ENCODE results near the gene CUL3. TPM values are rescaled to one million over a fixed set of nuclear protein-coding genes. Genes with fewer than 3 reads are reported as not detected.
"Not testable (repeated sequence)": the region's sequence is repeated elsewhere in the genome, so short reads cannot be mapped to it uniquely, and the experiment has no call there.

Gene CUL3
- total and polyA plus RNA-seq, 3 donors from 2014 or later, result 184 to 442 (median 256) TPM

DNA sequence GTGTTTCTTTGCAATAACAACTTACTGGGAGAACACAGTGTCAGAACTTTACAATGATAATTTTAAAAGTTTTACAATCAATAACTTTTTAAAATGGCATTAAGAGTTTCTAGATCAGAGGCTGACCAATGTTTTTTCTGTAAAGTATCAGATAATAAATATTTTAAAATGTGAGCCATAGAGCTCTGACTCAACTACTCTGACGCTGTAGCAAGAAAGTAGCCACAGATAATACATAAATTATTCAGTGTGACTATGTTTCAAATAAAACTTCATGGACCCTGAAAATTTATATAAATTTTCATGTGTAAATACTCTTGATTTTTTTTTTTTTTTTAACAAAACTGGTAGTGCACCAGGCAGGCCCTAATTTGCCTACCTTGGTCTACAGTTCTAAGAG lies 77.4 kb downstream of the CUL3 start:
- Histone ChIP-seq H3K4me3 (no peak overlapping the region), H3K27ac (no peak overlapping the region), H3K36me3 (ENCODE audit: low read depth, missing control alignments) (no peaks in the 10 kb centered on the region), H3K4me1 (no peaks in the 10 kb centered on the region), H3K9me3 (no peaks in the 10 kb centered on the region), H3K27me3 (no peaks in the 10 kb centered on the region)
- 91 to 97% methylated on average over 1 of the region's 1 CpG for WGBS, 2 donors
- DNase-seq, result no peak
- intact Hi-C loops (cut with DNase I; ENCODE audit: low total_unique reads), result no loop called here
- no peak for TF ChIP-seq POLR2A (IDR thresholded peaks at IDR 0.05)
- TF ChIP-seq, protein P1, sequence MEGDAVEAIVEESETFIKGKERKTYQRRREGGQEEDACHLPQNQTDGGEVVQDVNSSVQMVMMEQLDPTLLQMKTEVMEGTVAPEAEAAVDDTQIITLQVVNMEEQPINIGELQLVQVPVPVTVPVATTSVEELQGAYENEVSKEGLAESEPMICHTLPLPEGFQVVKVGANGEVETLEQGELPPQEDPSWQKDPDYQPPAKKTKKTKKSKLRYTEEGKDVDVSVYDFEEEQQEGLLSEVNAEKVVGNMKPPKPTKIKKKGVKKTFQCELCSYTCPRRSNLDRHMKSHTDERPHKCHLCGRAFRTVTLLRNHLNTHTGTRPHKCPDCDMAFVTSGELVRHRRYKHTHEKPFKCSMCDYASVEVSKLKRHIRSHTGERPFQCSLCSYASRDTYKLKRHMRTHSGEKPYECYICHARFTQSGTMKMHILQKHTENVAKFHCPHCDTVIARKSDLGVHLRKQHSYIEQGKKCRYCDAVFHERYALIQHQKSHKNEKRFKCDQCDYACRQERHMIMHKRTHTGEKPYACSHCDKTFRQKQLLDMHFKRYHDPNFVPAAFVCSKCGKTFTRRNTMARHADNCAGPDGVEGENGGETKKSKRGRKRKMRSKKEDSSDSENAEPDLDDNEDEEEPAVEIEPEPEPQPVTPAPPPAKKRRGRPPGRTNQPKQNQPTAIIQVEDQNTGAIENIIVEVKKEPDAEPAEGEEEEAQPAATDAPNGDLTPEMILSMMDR (IDR thresholded peaks at IDR 0.05), result no peak

- intact Hi-C loops (cut with DNase I; ENCODE audit: low total_unique reads), result no loop called here
- Histone ChIP-seq H3K4me3 (no peak overlapping the region), H3K9me3 (no peaks in the 10 kb centered on the region), H3K4me1 (no peaks in the 10 kb centered on the region), H3K36me3 (ENCODE audit: low read depth, missing control alignments) (no peaks in the 10 kb centered on the region), H3K27me3 (no peaks in the 10 kb centered on the region), H3K27ac (no peak overlapping the region)
- no peak for DNase-seq
- WGBS, 2 donors, result 97 to 100% methylated on average over 1 of the region's 1 CpG
- TF ChIP-seq POLR2A (IDR thresholded peaks at IDR 0.05), result no peak
- TF ChIP-seq, protein P1 (IDR thresholded peaks at IDR 0.05), result no peak
Measured at GRCh38 chr2:224506494-224506893, 78.7 kb downstream of the CUL3 start.

GRCh38 chr2:224498991-224499390 lies 86.2 kb downstream of the CUL3 start:
- DNase-seq, result no peak
- H3K27ac ChIP-seq, result no peak overlapping the region
- no peaks in the 10 kb centered on the region for H3K36me3 ChIP-seq (ENCODE audit: low read depth, missing control alignments)
- no peaks in the 10 kb centered on the region for H3K9me3 ChIP-seq
- intact Hi-C loops (cut with DNase I; ENCODE audit: low total_unique reads), result no loop called here
- TF ChIP-seq POLR2A (IDR thresholded peaks at IDR 0.05), result no peak
- TF ChIP-seq, protein P1 (IDR thresholded peaks at IDR 0.05), result no peak
- no peaks in the 10 kb centered on the region for H3K4me1 ChIP-seq
- no peak overlapping the region for H3K4me3 ChIP-seq
- 89 to 90% methylated on average over 3 of the region's 3 CpGs for WGBS, 2 donors
- H3K27me3 ChIP-seq, result no peaks in the 10 kb centered on the region

DNA sequence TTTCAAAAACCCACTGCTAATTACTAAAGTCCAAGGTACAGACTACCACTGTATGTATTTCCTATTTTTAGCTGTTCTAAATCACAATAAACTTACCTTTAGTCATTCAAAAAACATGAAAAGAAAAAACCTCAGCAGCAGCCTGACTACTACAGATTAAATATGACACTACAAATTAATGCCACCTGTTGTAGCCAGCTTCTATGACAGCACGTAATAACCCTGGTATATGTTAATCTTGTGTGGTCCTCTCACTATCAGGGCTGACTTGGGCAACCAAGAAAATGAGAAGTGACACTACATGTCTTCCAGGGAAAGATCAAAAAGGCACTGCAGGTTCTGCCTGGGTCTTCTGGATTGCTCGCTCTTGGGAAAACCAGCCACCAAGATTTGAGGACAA lies 92.6 kb downstream of the CUL3 start:
- intact Hi-C loops (cut with DNase I; ENCODE audit: low total_unique reads), result no loop called here
- no peak overlapping the region for H3K4me3 ChIP-seq
- no peaks in the 10 kb centered on the region for H3K4me1 ChIP-seq
- H3K36me3 ChIP-seq (ENCODE audit: low read depth, missing control alignments), result no peaks in the 10 kb centered on the region
- H3K9me3 ChIP-seq, result no peaks in the 10 kb centered on the region
- no peak for DNase-seq
- H3K27ac ChIP-seq, result no peak overlapping the region
- H3K27me3 ChIP-seq, result no peaks in the 10 kb centered on the region
- 87 to 97% methylated on average over 2 of the region's 2 CpGs for WGBS, 2 donors
- TF ChIP-seq, protein P1 (IDR thresholded peaks at IDR 0.05), result no peak
- TF ChIP-seq POLR2A (IDR thresholded peaks at IDR 0.05), result no peak

DNA sequence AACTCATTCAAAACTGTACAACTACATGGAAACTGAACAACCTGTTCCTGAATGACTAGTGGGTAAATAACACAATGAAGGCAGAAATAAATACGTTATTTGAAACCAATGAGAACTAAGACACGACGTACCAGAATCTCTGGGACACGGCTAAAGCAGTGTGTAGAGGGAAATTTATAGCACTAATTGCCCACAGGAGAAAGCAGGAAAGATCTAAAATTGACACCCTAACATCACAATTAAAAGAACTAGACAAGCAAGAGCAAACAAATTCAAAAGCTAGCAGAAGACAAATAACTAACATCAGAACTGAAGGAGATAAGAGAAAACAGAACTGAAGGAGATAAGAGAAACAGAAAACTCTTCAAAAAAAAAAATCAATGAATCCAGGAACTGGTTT lies 97.2 kb downstream of the CUL3 start:
- H3K36me3 ChIP-seq (ENCODE audit: low read depth, missing control alignments); H3K4me1 ChIP-seq; H3K27me3 ChIP-seq; intact Hi-C loops (cut with DNase I; ENCODE audit: low total_unique reads); H3K4me3 ChIP-seq; H3K9me3 ChIP-seq; DNase-seq; H3K27ac ChIP-seq: not testable (repeated sequence)
- 90 to 93% methylated on average over 4 of the region's 4 CpGs for WGBS, 2 donors

GRCh38 chr2:224485081-224486014 lies 99.8 kb downstream of the CUL3 start:
- H3K36me3 ChIP-seq (ENCODE audit: low read depth, missing control alignments); DNase-seq; H3K4me1 ChIP-seq; H3K9me3 ChIP-seq; H3K27ac ChIP-seq; H3K27me3 ChIP-seq; intact Hi-C loops (cut with DNase I; ENCODE audit: low total_unique reads); H3K4me3 ChIP-seq: not testable (repeated sequence)
- WGBS, 2 donors, result 81 to 86% methylated on average over 6 to 18 of the region's 18 CpGs
